ELR (cell line): ENCODE measurements around the gene RSPO1.

Experiments
- DNase-seq: peaks from one replicate; pipeline ENCODE4 v3.0.0-alpha.2; 2015; ENCODE audit warnings: low read depth

The RSPO1 gene

DNA sequence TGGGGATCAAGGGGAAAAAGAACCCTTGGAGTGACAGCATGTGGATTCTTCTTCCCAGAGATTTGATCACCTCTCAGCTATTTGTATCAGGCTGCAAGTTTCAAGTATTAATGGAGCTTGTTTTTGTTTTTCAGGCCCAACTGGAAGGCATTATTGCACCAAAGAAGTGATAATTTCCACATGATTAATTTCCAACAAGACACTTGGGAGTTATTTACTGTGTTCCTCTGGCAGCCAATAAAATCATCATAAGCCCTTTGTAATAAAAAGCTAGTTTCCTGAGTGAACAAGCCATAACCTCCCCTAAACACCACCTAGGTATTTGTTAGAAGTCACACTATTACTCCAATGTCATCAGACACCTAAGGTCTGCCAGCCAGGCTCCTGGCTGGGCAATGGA lies 69.8 kb downstream of the RSPO1 start:
- no peak for DNase-seq

DNA sequence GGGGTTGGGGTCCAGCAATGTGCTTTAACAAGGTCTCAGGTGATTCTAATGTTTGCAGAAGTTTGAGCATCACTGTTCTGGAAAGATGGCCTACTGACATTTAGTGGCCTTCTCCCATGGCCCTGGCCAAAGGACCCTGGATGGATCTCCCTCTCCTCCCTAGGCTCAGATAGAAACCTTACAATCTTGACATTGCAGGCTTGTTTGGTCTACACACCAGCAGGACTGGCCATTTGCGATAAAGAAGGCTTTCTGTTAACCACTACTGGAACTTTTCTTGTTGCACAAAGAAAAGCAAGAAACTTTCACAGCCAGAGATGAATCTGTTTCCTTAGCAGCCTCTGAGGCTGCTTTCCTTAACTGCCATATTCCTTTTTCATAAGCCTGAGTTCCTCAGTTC lies 71.7 kb downstream of the RSPO1 start:
- no peak for DNase-seq
